Stimulated activated CD8-positive, alpha-beta memory T cell treated with anti-CD3 and anti-CD28 coated beads, Interleukin-15, amount 100 ng/mL, for 4 hours (primary cell): ENCODE data around the gene PSD.

Experiments
- DNase-seq, 2 donors: peaks; one replicate each; pipeline ENCODE4 v3.0.0-alpha.2; 2020; ENCODE audit warnings: low read depth in 2 of 2

Gene PSD

DNA sequence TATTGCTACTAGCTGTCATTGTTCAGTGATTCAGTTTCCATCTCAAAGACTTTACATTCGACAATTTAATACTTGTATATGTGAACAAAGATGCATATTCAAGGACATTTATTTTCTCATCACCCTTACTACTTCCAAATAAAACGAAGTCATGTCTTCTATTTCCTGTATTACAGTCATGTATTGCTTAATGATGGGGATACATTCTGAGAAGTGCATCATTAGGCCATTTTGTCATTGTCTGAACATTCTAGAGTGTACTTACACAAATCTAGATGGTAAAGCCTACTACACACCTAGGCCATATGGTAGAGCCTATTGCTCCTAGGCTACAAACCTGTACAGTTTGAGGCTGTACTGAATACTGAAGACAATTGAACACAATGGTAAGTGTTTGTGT lies 26.3 kb upstream of the PSD start:
- DNase-seq = no peak

DNA sequence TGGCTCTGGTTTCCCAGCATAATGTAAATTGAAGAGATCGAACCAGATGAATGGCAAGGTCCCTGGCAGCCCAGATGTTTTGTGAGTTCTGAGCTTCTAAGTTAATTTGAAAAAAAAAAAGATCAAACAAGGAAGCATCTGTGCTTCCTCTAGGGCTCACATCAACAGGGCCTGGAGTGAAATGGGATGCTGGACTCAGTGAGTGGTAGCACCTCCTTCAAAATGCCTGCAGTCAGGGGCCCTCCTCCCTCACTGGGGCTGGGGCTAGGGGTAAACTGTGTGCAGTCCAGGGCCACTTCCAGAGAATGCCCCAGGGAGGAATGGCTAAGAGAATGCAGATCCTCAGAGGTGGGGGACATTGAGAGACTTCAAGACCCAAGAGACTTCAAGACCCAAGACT lies 19.8 kb upstream of the PSD start:
- DNase-seq = no peak

GRCh38 chr10:102437515-102437914 lies 18.9 kb upstream of the PSD start:
- DNase-seq = no peak

DNA sequence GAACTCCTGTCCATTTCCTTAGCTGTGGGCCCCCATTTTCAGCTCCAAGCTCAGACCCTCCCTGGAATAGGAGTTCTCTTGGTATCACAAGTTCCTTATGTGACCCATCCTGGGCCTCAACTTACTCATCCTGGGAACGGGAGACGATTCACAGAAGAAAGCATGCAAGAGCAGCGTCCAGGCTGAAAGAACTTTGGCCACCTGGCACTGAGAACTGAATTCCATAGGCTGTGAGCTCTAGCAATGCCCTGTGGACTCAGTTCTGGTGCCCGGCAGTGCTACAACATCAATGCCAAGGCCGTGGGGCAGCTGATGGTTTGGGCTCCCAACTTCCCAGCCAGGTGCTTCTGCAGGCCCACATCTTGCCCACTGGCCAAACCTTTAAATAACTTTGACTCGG lies 17.7 kb upstream of the PSD start:
- no peak for DNase-seq

DNA sequence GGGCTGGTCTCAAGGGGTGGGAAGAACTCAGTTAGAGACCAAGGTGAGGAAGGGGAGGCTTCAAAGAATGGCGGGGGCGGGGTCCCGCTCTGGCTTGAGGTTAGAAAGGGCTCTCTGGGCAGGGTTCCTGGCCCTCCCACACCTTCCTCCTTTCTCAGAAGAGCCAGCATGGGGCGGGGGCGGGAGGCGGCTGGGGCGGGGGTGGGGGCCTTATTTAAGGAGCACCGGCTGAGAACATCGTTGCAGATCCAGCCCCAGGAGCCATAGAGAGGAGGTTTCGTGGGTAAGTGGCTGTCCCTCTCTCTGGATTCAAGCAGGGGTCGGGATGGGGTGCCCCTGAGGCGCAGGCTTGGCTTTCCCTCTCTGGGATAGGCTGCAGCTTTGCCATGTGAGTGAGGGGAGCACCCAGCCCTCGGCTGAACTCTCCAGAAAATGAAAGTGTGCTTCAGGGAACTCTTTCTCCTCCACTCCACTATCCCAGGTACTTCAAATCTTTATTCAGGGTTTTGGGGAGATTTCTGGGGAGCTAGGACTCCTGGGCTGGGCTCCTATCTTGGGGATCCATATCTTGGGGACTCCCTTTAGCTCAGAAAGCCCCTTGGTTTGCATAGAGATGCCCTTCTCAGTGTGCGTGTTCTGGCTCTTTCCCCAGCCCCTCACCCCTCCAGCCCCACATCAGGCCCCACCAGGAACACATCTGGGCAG lies 17.1 kb upstream of the PSD start:
- peak; percentile 13 to 41 for DNase-seq

GRCh38 chr10:102435133-102435497 lies 16.5 kb upstream of the PSD start:
- no peak for DNase-seq

DNA sequence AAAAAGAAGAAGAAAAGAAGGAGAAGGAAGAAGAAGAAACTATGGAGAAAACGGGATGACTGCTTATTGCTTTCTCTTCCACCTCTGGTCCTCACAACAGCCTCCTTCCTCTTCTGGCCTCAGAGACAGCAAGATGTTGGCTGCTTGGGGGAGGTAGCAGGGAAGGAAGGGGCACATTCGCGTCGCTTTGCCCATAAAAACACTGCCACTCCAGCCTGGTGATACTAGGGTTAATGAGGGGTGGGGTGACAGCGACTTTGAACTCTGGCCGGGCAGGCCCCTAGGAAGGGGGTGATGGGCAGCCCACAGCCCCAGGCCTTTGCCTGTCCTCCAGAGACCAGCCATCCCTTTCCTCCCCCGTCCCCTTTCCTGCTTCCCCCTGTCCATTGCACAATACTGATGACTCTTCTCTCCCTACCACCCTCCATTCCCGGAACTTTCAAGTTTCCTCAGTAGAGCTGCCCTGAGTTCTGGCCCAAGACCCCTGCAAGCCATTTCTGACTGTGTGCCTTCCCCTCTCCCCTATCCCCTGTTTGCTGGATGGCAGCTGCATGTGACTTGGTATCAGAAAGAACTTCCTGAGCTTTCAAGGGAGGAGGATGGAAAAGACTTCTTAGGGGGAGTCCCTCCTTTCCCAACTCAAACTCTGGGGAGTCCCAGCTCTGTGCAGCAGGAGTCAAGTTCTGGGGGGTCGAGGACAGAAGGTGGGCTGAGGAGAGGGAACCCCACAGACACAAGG lies 16.0 kb upstream of the PSD start:
- no peak for DNase-seq

GRCh38 chr10:102433619-102434046 lies 15.0 kb upstream of the PSD start:
- no peak for DNase-seq

DNA sequence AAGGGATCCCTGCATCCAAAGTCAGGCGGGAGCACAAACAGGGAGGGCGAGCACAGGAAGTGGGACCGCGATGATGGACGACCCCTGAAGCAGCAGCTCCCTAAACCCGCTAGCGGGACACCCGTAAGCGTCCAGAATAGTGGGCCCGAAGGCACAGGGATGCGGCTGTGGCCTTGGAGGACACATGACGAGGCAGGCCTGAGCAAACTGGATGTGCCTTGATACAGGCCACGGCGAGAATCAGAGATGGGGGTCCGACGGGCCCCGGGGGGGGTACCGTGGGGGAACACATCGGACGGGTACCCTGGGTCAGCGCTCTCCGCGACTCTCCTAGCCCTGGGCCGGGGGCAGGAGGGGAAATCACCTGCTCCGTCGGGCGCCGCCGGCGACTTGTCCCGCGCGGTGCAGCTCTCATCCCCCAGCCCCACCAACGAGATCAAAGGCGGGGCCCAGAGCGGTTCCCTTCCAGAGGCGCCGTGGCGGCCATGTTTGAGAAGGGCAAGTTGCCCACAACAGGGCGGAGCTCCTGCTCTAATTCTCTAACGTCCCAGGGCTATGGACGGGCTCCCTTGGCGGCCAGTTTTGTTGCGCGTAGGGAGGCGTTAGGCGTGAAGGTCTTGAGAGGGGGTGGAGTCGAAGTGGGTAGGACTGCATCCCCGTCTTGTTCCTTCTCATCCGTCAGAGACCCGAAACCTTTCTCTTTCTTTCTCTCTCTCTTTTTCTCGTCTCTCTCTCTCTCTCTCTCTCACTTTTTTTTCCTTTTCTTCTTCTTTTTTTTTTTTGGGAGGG lies 13.8 kb upstream of the PSD start, which contains the start of gene CUEDC2:
TSS of gene CUEDC2 (minus strand) at position 413 of the 789 bp plus-strand sequence. CDS start 7,386 bp downstream, outside the sequence.
- peak; percentile 85 to 88 for DNase-seq

GRCh38 chr10:102431452-102432124 lies 13.0 kb upstream of the PSD start:
- DNase-seq = no peak

- no peak for DNase-seq
These were observed 10.9 kb upstream of the PSD start for GRCh38 chr10:102429468-102429867.

- no peak for DNase-seq
These were observed 8.3 kb upstream of the PSD start for GRCh38 chr10:102426803-102427287.

DNA sequence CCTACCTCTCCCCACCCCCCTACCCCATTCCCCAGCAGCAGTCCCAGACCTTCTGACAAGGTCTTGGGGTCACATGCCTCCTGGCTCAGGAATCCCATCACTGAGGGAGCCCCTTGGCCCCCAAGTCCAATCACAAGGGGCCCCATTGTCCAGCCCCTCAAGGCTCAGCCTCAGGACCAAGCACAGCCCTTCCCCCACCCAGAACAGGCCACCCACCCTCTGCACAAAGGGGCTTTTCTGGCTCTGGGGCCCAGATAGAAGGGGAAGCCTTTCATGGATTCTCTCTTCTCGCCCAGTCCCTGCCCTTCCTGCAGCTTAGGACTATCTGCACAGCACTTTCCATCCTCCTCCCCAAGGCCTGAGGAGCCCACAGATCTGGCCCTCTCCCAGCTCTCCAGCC lies 6.9 kb upstream of the PSD start:
- DNase-seq = no peak

DNA sequence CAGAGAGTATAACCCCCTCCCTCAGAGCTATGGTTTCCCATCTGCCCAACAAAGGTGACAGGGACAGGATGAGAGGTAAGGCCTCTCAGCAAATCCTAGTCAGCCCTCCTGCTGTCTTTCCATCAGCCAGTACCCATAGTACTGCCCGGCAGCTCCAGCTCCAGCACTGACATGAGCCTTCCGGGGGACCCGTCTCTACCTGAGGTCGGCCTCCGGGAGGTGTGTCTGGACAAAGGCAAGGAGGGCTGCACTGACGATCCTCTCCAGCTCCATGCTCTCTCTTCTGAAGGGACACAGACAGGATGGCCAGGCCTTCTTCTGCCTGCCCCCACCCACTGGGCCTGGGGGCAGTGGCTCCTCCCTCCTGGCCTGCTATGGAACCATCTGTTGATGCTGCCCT lies 6.3 kb upstream of the PSD start:
- DNase-seq = no peak

- no peak for DNase-seq
These were observed 5.6 kb upstream of the PSD start for GRCh38 chr10:102424145-102424544.

GRCh38 chr10:102423372-102423968 lies 4.9 kb upstream of the PSD start:
- DNase-seq = no peak

GRCh38 chr10:102422545-102423129 lies 4.1 kb upstream of the PSD start:
- no peak for DNase-seq

DNA sequence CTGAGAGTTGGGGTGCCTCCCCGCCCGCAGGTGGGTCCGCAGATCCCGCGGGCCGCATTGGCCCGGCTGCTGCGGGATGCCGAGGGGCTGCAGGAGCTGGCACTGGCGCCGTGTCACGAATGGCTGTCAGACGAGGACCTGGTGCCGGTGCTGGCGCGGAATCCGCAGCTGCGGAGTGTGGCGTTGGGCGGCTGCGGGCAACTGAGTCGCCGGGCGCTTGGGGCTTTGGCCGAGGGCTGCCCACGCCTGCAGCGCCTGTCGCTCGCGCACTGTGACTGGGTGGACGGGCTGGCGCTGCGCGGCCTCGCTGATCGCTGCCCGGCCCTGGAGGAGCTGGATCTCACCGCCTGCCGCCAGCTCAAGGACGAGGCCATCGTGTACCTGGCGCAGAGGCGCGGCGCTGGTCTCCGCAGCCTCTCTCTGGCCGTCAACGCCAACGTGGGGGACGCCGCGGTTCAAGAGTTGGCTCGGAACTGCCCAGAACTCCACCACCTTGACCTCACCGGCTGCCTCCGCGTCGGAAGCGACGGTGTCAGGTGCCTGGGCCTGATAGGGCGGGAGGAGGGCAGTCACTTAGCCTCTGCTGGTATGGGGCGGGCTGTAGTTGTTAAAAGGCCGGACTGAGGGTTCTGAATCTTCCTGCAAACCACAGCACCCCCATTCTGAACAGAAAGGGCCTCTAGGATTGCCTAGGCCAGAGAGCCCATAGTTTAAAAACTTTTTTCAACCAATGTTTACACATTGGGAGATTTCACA lies 3.4 kb upstream of the PSD start:
- no peak for DNase-seq

DNA sequence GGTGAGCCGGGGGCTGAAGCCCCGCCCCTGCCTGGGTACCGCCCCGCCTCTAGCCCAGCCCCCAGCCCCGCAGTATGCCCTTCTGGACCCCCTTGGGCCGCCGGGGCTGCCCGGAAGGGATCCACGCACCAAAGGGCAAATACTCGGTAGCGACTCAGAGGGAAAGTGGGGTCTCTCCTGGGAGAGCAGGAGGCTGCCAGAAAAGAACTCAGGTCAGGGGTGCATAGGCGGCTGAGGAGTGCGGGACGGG lies 2.8 kb upstream of the PSD start:
- no peak for DNase-seq

DNA sequence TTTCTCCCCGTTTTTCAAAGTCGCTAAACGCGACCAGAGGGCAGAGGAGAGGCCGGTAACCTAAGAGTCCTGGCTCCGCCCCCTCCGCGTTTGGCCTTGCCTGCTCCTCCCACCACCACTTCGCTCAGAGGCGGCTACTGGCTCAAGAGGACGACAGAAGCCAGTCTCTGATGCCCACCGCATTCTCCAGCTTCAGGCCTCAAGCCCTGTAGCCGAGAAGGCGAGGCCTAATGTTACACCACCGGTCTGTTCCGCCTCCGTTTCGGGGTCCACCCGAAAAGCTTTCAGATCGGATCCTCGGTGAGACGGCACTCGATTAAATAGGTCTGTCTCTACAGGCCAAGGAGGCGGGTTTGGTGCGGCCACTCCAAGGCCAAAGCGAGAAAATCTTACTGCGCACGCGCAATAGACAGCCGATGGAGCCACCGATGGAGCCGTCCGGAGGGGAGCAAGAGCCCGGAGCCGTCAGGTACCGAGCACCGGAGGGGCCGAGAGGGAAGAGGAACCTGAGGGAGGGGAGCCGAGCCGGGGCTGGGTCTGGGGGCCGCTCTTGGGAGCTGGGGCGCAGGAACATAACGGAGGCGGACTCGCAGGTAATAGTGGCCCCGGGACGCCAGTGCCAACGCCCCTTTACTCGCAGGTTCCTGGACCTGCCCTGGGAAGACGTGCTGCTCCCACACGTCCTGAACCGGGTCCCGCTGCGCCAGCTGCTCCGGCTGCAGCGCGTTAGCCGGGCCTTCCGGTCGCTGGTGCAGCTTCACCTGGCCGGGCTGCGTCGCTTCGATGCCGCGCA lies 2.3 kb upstream of the PSD start, which contains the start of gene FBXL15:
TSS of gene FBXL15 (plus strand) at position 123 of the 793 bp plus-strand sequence. CDS start at position 417, 294 bp downstream.
- DNase-seq = peak; percentile 86 to 92
